ENCODE measurements around the gene TAAR2.

TAAR2 gene

DNA sequence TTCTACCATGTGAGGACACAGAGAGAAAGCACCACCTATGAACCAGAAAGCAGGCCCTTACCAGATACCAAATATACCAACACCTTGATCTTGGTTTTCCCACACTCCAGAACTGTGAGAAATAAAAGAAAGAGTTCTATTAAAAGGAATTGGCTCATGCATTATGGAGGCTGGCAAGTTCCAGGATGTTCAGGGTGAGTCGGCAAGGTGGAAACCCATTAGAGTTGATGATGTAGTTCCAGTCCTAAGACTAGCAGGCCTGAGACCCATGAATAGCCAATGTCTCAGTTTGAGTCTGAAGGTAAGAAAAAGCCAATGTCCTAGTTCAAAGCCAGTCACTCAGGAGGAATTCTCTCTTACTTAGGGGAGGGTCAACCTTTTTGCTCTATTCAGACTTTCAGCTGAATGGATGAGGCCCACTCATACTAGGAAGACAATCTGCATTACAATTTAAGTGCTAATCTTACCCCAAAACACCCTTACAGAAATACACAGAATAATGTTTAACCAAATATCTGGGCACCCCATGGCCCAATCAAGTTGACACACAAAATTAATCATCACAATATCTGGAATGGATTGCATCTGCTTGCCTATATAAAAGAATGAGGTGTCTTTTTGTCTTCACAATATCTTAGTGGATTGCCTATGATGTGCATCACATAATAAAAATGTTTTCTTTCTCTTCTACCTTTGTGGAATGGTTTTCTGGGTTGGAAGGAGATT is 40.4 kb upstream of the TAAR2 start:
- no peak overlapping the region for H3K27ac ChIP-seq
- H3K36me3 ChIP-seq: no peaks in the 10 kb centered on the region
- peaks cover 53% of the 10 kb centered on the region for H3K27me3 ChIP-seq (ENCODE audit: insufficient read depth, low read depth, severe bottlenecking)
- TF ChIP-seq, protein P1, sequence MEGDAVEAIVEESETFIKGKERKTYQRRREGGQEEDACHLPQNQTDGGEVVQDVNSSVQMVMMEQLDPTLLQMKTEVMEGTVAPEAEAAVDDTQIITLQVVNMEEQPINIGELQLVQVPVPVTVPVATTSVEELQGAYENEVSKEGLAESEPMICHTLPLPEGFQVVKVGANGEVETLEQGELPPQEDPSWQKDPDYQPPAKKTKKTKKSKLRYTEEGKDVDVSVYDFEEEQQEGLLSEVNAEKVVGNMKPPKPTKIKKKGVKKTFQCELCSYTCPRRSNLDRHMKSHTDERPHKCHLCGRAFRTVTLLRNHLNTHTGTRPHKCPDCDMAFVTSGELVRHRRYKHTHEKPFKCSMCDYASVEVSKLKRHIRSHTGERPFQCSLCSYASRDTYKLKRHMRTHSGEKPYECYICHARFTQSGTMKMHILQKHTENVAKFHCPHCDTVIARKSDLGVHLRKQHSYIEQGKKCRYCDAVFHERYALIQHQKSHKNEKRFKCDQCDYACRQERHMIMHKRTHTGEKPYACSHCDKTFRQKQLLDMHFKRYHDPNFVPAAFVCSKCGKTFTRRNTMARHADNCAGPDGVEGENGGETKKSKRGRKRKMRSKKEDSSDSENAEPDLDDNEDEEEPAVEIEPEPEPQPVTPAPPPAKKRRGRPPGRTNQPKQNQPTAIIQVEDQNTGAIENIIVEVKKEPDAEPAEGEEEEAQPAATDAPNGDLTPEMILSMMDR (IDR thresholded peaks at IDR 0.05; ENCODE audit: low read depth, low read length): no peak
- H3K4me3 ChIP-seq (ENCODE audit: low read depth, low read length): no peak overlapping the region
- H3K9me3 ChIP-seq (ENCODE audit: severe bottlenecking): no peaks in the 10 kb centered on the region
- no peak for DNase-seq

DNA sequence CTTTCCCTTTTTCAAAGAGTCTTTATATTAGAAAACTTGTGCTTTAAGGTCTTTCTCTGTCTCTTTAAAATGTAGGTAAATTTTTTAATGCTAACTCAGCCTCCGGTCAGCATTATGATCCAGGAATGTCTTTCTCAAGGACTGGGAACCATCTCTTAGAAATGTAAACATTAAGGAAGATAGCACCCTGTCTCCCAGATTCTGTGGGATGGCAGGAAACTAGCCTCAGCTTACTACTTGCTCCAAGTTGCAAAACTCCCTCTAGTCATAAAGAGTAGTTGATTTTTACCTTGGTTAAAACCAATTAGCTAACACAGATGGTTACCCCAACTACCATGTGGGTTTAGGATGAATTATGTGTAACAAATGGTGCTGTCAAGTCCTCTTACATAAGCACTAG is 39.6 kb upstream of the TAAR2 start:
- H3K27me3 ChIP-seq (ENCODE audit: insufficient read depth, low read depth, severe bottlenecking): peaks cover 54% of the 10 kb centered on the region
- H3K9me3 ChIP-seq (ENCODE audit: severe bottlenecking): no peaks in the 10 kb centered on the region
- H3K36me3 ChIP-seq: no peaks in the 10 kb centered on the region
- H3K27ac ChIP-seq: no peak overlapping the region
- TF ChIP-seq, protein P1 (IDR thresholded peaks at IDR 0.05; ENCODE audit: low read depth, low read length): no peak
- H3K4me3 ChIP-seq (ENCODE audit: low read depth, low read length): no peak overlapping the region
- DNase-seq: no peak

DNA sequence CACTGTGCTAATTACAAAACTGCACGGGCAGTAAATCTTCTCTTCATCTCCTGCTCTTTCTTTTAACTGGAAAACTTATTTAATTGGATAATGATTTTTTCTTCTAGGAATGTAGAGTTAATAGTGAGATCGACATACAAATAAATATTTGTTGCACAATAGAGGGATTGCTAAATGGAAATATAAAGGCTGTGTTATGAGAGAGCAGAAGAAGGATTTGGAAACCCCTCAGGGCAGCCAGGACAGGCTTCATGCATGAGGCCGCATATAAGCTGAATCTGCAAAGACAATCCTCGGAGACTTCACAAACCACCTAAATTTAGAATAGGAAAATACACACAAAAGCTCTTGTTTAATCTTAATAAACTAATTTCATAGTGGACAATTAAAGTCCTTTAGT is 37.8 kb upstream of the TAAR2 start:
- DNase-seq: no peak
- no peak overlapping the region for H3K27ac ChIP-seq
- TF ChIP-seq, protein P1 (IDR thresholded peaks at IDR 0.05; ENCODE audit: low read depth, low read length): no peak
- H3K27me3 ChIP-seq (ENCODE audit: insufficient read depth, low read depth, severe bottlenecking): peaks cover 40% of the 10 kb centered on the region
- no peaks in the 10 kb centered on the region for H3K36me3 ChIP-seq
- H3K9me3 ChIP-seq (ENCODE audit: severe bottlenecking): no peaks in the 10 kb centered on the region
- no peak overlapping the region for H3K4me3 ChIP-seq (ENCODE audit: low read depth, low read length)

DNA sequence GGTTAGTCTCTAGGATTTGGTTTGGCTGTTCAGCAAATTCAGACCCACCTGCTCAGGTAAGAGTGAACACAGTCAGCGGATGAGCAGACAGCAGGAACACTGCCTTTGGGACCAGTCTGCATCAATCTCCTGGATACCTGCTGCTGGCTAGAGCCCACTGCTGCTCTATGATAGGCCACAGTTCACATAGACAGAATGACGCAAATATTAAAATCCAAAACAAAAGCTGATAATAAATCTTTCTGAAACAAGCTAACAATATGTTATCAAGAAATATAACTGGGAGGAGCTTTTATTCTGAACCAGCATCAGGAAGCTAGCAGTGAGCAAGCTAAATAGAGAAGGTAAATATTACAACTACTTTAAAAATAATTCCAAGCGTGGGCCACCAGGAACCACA is 35.0 kb upstream of the TAAR2 start, which contains the start of gene TAAR1:
TAAR1 (minus strand) TSS at position 101 of the 400 bp plus-strand sequence. CDS start 13,179 bp downstream, outside the sequence.
- no peak within 1 kb of the TSS for H3K27ac ChIP-seq
- TF ChIP-seq, protein P1 (IDR thresholded peaks at IDR 0.05; ENCODE audit: low read depth, low read length): no peak
- DNase-seq: no peak
- no peaks in the 10 kb centered on the region for H3K36me3 ChIP-seq
- no peaks in the 10 kb centered on the region for H3K9me3 ChIP-seq (ENCODE audit: severe bottlenecking)
- H3K4me3 ChIP-seq (ENCODE audit: low read depth, low read length): no peak within 1 kb of the TSS
- peaks cover 56% of the 10 kb centered on the region for H3K27me3 ChIP-seq (ENCODE audit: insufficient read depth, low read depth, severe bottlenecking)

DNA sequence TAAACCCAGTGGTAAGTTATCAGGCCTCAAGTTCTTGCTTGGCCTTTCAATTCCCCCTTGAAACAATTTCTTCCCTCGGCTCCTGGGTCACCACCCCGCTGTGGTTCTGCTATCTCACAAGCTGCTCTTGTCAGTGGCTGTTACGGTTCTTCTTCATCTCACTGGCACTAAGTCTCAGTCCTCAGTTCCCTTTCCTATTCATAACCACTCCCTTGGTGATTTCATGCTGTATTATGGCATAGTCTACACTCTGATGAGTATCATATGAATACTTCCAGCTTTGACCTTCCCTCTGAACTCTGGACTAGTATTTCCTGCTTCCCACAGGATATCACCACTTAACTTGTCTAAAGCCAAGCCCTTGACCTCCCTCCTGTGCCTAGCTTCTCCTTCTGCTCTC is 27.0 kb upstream of the TAAR2 start:
- no peak overlapping the region for H3K27ac ChIP-seq

More for the DNA sequence above, 27.0 kb upstream of the TAAR2 start:
- no peaks in the 10 kb centered on the region for H3K36me3 ChIP-seq
- no peaks in the 10 kb centered on the region for H3K9me3 ChIP-seq (ENCODE audit: severe bottlenecking)
- DNase-seq: no peak
- peaks cover 73% of the 10 kb centered on the region for H3K27me3 ChIP-seq (ENCODE audit: insufficient read depth, low read depth, severe bottlenecking)
- TF ChIP-seq, protein P1 (IDR thresholded peaks at IDR 0.05; ENCODE audit: low read depth, low read length): no peak
- no peak overlapping the region for H3K4me3 ChIP-seq (ENCODE audit: low read depth, low read length)

Measured in WERI-Rb-1 (cell line).